ENCODE data around the gene ARPP21.
"Not testable (repeated sequence)": the region's sequence is repeated elsewhere in the genome, so short reads cannot be mapped to it uniquely, and the experiment has no call there.

The ARPP21 gene

GRCh38 chr3:35780800-35781199 is 141.5 kb downstream of the ARPP21 start:
- no peak for DNase-seq (ENCODE audit: low read depth in 2 of 2)

DNA sequence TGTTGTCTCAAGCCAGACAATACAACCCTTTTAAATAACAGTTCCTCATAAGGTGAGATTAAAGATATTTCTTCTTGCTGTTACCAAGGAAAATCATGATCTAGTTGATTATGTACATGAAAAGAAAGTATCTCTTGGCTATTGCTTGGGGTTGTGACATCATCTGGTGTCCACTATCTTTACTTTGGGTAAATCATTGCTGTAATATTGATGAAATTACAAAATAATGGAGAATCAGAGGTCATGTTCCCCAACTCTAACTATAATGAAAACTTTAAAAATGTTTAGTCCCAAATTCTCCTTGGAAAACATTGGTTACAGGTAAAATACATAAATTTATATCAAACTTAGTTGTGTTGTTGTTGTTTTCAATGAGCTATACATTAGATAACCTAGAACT is 142.2 kb downstream of the ARPP21 start:
- DNase-seq (ENCODE audit: low read depth in 2 of 2) = no peak

DNA sequence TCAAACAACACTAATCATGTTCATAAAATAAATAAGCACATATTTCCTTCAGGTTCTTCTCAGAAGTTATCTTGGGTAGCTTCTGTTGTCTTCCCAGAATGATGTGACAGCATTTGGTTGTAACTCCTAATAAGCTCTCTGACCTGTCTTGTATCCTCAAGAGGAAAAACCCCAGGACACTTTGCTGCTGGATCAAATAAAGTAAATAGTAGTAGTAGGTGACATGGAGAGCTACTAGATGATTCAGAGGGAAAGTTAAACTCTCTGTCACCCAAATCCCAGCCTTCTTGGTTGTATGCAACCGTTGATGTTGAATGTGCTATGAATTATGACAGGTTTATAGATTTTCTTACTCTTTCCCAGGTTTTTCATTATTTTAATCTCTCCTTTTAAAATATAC is 143.0 kb downstream of the ARPP21 start:
- no peak for DNase-seq (ENCODE audit: low read depth in 2 of 2)

DNA sequence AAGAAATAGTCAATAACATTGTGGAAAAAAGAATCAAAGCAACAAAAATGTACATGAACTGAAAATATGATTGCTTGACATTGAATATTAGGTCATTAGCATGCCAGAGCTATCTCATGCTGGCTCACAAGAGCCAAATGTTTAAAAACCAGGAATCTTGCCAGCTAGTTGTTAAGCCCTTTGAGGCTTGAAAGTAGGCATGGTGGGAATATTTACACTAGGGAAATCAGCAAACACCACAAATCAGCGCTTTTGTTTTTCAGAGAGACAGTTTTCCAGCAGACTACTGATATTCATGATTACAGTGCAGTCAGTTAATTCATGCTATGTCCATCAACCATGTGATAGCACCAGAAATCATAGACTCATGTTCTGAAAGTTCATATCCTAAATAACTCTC is 144.8 kb downstream of the ARPP21 start:
- no peak for DNase-seq (ENCODE audit: low read depth in 2 of 2)

GRCh38 chr3:35785234-35785888 is 146.0 kb downstream of the ARPP21 start:
- DNase-seq (ENCODE audit: low read depth in 2 of 2) = no peak

DNA sequence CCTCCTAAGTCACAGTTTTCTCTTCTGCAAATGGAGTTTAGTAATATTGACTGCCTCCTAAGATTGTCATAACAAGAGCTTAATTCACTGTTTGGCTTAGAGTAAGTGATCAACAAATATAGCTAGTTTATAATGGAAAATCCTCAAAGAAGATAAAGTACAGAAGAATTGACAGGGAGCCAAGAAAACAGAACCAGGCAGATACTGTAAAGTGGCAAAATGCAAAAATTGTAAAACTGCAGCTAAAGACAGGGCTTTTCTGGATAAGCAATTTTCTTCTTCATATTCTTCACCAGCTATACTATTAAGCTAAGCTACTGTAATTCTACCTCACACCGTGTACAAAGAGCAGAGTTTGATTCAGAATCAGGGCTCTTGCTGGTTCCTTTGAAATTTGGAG is 148.6 kb downstream of the ARPP21 start:
- DNase-seq (ENCODE audit: low read depth in 2 of 2) = no peak

DNA sequence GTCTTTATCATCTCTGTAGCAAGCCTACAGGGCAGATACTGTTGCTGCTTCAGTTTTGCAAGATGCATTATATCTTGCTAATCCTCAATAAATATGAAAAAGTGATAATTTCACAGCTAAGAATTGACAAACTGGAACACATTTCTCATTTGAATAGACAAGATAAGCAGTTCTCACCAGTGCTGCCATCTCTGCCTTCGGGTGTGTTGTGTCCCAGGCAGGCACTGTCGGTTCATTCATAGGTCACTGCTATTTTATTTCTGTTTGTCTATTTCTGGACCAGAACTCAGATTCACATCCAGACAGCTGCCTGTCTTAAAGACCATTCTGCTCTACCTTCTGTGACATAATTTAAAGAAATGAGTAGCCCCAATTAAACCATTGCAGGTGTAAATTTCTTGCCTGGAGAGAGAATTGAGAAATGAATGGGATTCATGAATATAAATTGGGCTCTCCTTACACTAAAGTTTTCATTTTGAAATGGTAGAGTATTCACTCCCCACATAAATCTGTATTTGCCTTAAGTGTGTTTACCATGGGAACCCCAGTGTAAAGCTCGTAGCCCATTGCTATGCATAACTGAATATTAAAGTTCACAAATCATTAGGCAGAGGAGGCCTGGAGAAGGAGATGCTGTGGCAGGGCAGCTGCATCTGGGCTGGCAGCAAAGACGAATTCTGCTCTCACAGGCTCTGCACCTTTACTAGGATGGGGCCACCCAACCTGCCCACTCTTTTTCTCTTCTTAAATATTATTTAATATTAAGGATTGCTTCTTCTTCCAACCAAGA is 149.9 kb downstream of the ARPP21 start:
- no peak for DNase-seq (ENCODE audit: low read depth in 2 of 2)

DNA sequence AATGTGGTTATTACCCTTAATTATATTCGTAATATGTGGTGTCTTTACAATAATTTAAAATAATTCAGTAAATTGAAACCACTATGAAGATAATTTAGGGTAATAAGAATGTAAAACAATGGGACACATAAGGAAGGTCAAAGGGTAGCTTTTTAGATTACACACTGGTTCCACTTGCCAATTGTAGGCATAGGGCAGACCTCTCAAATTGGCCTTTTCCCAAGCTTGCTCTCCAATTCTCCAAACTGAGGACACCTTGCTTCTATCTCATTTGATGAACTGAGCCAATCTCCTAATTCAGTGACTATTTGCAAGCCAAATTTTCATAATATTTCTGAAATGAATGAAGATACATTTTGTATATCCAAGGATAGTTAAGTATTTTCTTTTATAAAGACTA is 151.4 kb downstream of the ARPP21 start:
- DNase-seq (ENCODE audit: low read depth in 2 of 2) = no peak

- DNase-seq (ENCODE audit: low read depth in 2 of 2) = no peak
Measured at GRCh38 chr3:35793667-35794066, 154.3 kb downstream of the ARPP21 start.

- DNase-seq (ENCODE audit: low read depth in 2 of 2) = no peak
Measured at GRCh38 chr3:35800960-35801459, 161.7 kb downstream of the ARPP21 start.

GRCh38 chr3:35814531-35814930 is 175.2 kb downstream of the ARPP21 start:
- DNase-seq (ENCODE audit: low read depth in 2 of 2) = no peak

- not testable (repeated sequence) for DNase-seq (ENCODE audit: low read depth in 2 of 2)
Measured at GRCh38 chr3:35815796-35816195, 176.5 kb downstream of the ARPP21 start.

DNA sequence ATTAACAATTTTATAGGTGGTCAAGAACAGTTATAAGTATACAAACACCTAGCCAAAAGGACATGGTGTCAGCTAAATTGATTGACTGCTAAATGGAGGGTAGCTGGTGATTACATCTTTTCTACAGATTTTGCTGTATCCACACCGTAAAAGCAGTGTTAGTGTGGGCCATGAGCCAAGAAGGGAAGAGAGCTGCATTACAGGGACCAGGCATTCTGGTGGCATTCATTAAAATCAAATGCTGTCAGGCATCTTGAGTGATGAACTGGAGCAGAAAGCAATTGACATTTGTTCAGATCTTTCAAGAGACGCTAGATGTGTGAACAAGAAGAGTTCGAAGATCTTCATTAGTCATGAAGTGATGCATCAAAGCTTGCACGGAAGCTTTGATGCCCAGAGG is 177.9 kb downstream of the ARPP21 start:
- no peak for DNase-seq (ENCODE audit: low read depth in 2 of 2)

- no peak for DNase-seq (ENCODE audit: low read depth in 2 of 2)
Measured at GRCh38 chr3:35832140-35832571, 192.8 kb downstream of the ARPP21 start.

Data from stimulated activated CD8-positive, alpha-beta memory T cell treated with anti-CD3 and anti-CD28 coated beads, Interleukin-7, amount 100 ng/mL, for 4 hours (primary cell).